Pons (tissue), 1 donor: ENCODE measurements around the gene RPS24.
"Not testable (repeated sequence)": the region's sequence is repeated elsewhere in the genome, so short reads cannot be mapped to it uniquely, and the experiment has no call there.

Experiments
- DNase-seq: peaks from one replicate; pipeline ENCODE4 v3.0.0-alpha.2; 2016; ENCODE audit warnings: low spot score

The RPS24 gene

GRCh38 chr10:78033637-78034470, at the start of gene RPS24:
Gene RPS24 (plus strand): TSS chr10:78033863. CDS start chr10:78033902, 39 bp downstream.
- DNase-seq: peak; percentile 96

GRCh38 chr10:77984986-77985385, 48.7 kb upstream of the RPS24 start:
- DNase-seq: no peak

- no peak for DNase-seq
These were observed 45.9 kb upstream of the RPS24 start for GRCh38 chr10:77987671-77988255.

- no peak for DNase-seq
These were observed 44.5 kb upstream of the RPS24 start for GRCh38 chr10:77989081-77989724.

- DNase-seq: no peak
These were observed 40.0 kb upstream of the RPS24 start for GRCh38 chr10:77993620-77994019.

GRCh38 chr10:77998780-77999179, 34.9 kb upstream of the RPS24 start:
- not testable (repeated sequence) for DNase-seq

GRCh38 chr10:78000206-78000605, 33.5 kb upstream of the RPS24 start:
- DNase-seq: no peak

GRCh38 chr10:78000956-78001472, 32.6 kb upstream of the RPS24 start:
- DNase-seq: no peak

- DNase-seq: no peak
These were observed 30.9 kb upstream of the RPS24 start for GRCh38 chr10:78002541-78003288.

GRCh38 chr10:78004215-78005026, 29.2 kb upstream of the RPS24 start:
- DNase-seq: peak; percentile 24

GRCh38 chr10:78007172-78007571, 26.5 kb upstream of the RPS24 start:
- DNase-seq: no peak

- DNase-seq: no peak
These were observed 24.0 kb upstream of the RPS24 start for GRCh38 chr10:78009662-78010061.

- DNase-seq: no peak
These were observed 23.4 kb upstream of the RPS24 start for GRCh38 chr10:78010278-78010677.

GRCh38 chr10:78011065-78011464, 22.6 kb upstream of the RPS24 start:
- DNase-seq: no peak

GRCh38 chr10:78013564-78013963, 20.1 kb upstream of the RPS24 start:
- DNase-seq: no peak

GRCh38 chr10:78015546-78015945, 18.1 kb upstream of the RPS24 start:
- no peak for DNase-seq

- no peak for DNase-seq
These were observed 15.8 kb upstream of the RPS24 start for GRCh38 chr10:78017856-78018255.

GRCh38 chr10:78019264-78019663, 14.4 kb upstream of the RPS24 start:
- no peak for DNase-seq

GRCh38 chr10:78021201-78021600, 12.5 kb upstream of the RPS24 start:
- DNase-seq: no peak

GRCh38 chr10:78023741-78024140, 9.9 kb upstream of the RPS24 start:
- no peak for DNase-seq

- DNase-seq: no peak
These were observed 7.8 kb upstream of the RPS24 start for GRCh38 chr10:78025685-78026364.
